IMR-90 (cell line): ENCODE measurements around the gene ETV3L. TPM values are rescaled to one million over a fixed set of nuclear protein-coding genes. Genes with fewer than 3 reads are reported as not detected.

Experiments used
- ATAC-seq: fragments of 200-7000 bp; cut with Tn5 transposase; 2 replicates; pipeline ENCODE4 v1.9.1; 2020; ENCODE audit warnings: low read depth, mild to moderate bottlenecking, moderate library complexity
- BruUV-seq: library from RNA; stranded (reverse); fragments of 400-500 nt; replicated peaks from 2 replicates; lab custom pipeline; 2021; lab: Mats Ljungman, UMichigan
- CTCF ChIA-PET: fragments of 300-600 bp; formaldehyde crosslinking; extraction: SDS; loops from one replicate; lab custom pipeline; 2021; ENCODE audit warnings: antibody characterized with exemption; lab: Yijun Ruan, JAX
- POLR2A ChIA-PET: fragments of 300-600 bp; sonication (Branson Sonifier 250); formaldehyde crosslinking; loops from one replicate; lab custom pipeline; 2022; ENCODE audit warnings: antibody characterized with exemption; ENCODE audit not compliant: unreplicated experiment; lab: Charles Lee
- DNase-seq: peaks from one replicate; pipeline ENCODE4 v3.0.0; 2013
- H2AFZ ChIP-seq: replicated peaks from 2 replicates; pipeline ENCODE3; 2013; ENCODE audit warnings: low read length, mild to moderate bottlenecking; ENCODE audit not compliant: poor library complexity
- H2AK5ac ChIP-seq: 2 replicates; pipeline ENCODE4 v1.6.1; 2013; ENCODE audit warnings: low read depth, low read length, inconsistent platforms
- H2AK9ac ChIP-seq: replicated peaks from 2 replicates; pipeline ENCODE3; 2013; ENCODE audit warnings: mild to moderate bottlenecking, low read depth, low read length, moderate library complexity; ENCODE audit not compliant: poor library complexity
- H2BK120ac ChIP-seq: 2 replicates; pipeline ENCODE4 v1.6.1; 2013; ENCODE audit warnings: low read depth, low read length, inconsistent platforms
- H2BK15ac ChIP-seq: 3 replicates; pipeline ENCODE4 v1.6.1; 2013; ENCODE audit warnings: low read depth, low read length, inconsistent platforms
- H2BK20ac ChIP-seq: 2 replicates; pipeline ENCODE4 v1.6.1; 2013; ENCODE audit warnings: low read depth, mild to moderate bottlenecking, inconsistent platforms, low read length, moderate library complexity
- H2BK5ac ChIP-seq: 2 replicates; pipeline ENCODE4 v1.6.1; 2013; ENCODE audit warnings: mild to moderate bottlenecking, low read depth, low read length, inconsistent platforms; ENCODE audit not compliant: poor library complexity, severe bottlenecking
- H3K14ac ChIP-seq: replicated peaks from 2 replicates; pipeline ENCODE4 v1.6.1; 2013; ENCODE audit warnings: low read depth, low read length, inconsistent platforms
- H3K18ac ChIP-seq: 2 replicates; pipeline ENCODE4 v1.6.1; 2013; ENCODE audit warnings: low read depth, low read length, control low read depth
- H3K23ac ChIP-seq: 2 replicates; pipeline ENCODE4 v1.6.1; 2013; ENCODE audit warnings: low read depth, low read length, inconsistent platforms
- H3K27ac ChIP-seq: 2 replicates; pipeline ENCODE4 v1.5.1; 2013; ENCODE audit warnings: mild to moderate bottlenecking, control low read depth, low read length; ENCODE audit not compliant: insufficient read depth
- H3K27me3 ChIP-seq: 2 replicates; pipeline ENCODE4 v1.6.1; 2013; ENCODE audit warnings: low read length; ENCODE audit not compliant: control insufficient read depth, insufficient read depth
- H3K36me3 ChIP-seq: 2 replicates; pipeline ENCODE4 v1.6.1; 2013; ENCODE audit warnings: low read length, mixed read lengths; ENCODE audit not compliant: control insufficient read depth, insufficient read depth
- H3K4ac ChIP-seq: 2 replicates; pipeline ENCODE4 v1.6.1; 2013; ENCODE audit warnings: low read depth, low read length, inconsistent platforms
- H3K4me1 ChIP-seq: 2 replicates; pipeline ENCODE4 v1.6.1; 2013; ENCODE audit warnings: low read length, mixed read lengths; ENCODE audit not compliant: control insufficient read depth, insufficient read depth
- H3K4me2 ChIP-seq: 2 replicates; pipeline ENCODE4 v1.6.1; 2013; ENCODE audit warnings: low read depth, mild to moderate bottlenecking, control low read depth, low read length, moderate library complexity
- H3K4me3 ChIP-seq: 2 replicates; pipeline ENCODE4 v1.5.1; 2013; ENCODE audit warnings: low read depth, mild to moderate bottlenecking, control low read depth, low read length, moderate library complexity; ENCODE audit not compliant: insufficient read depth
- H3K56ac ChIP-seq: 2 replicates; pipeline ENCODE4 v1.6.1; 2013; ENCODE audit warnings: low read length, inconsistent platforms; ENCODE audit not compliant: insufficient read depth; ENCODE audit errors: extremely low read depth
- H3K79me1 ChIP-seq, 2 experiments: 2 replicates each; pipeline ENCODE4 v1.6.1; 2013; ENCODE audit warnings: low read length in 2 of 2, inconsistent platforms in 1 of 2, low read depth in 1 of 2
- H3K9ac ChIP-seq: 2 replicates; pipeline ENCODE4 v1.6.1; 2013; ENCODE audit warnings: low read depth, low read length, control low read depth
- H3K9me1 ChIP-seq: 2 replicates; pipeline ENCODE4 v1.6.1; 2013; ENCODE audit warnings: low read length, inconsistent platforms; ENCODE audit not compliant: insufficient read depth
- H3K9me3 ChIP-seq: 2 replicates; pipeline ENCODE4 v1.6.1; 2013; ENCODE audit warnings: low read length; ENCODE audit not compliant: control insufficient read depth, insufficient read depth
- H4K20me1 ChIP-seq: 2 replicates; pipeline ENCODE4 v1.6.1; 2013; ENCODE audit warnings: low read length, inconsistent platforms; ENCODE audit not compliant: insufficient read depth
- H4K5ac ChIP-seq: 2 replicates; pipeline ENCODE4 v1.6.1; 2013; ENCODE audit warnings: mild to moderate bottlenecking, low read depth, low read length, control low read depth
- H4K8ac ChIP-seq, 2 experiments: 2 replicates each; pipeline ENCODE4 v1.6.1; 2013; ENCODE audit warnings: low read depth in 2 of 2, low read length in 2 of 2, control low read depth in 1 of 2, inconsistent platforms in 1 of 2
- H4K91ac ChIP-seq: 2 replicates; pipeline ENCODE4 v1.6.1; 2013; ENCODE audit warnings: low read depth, low read length, inconsistent platforms; ENCODE audit not compliant: insufficient read depth
- BHLHE40 ChIP-seq: fragments of 150-350 bp; IDR thresholded peaks from 2 replicates; pipeline ENCODE4 v1.6.1; 2016; ENCODE audit warnings: mild to moderate bottlenecking, low read depth, low read length
- CEBPB ChIP-seq: IDR thresholded peaks from 2 replicates; pipeline ENCODE4 v1.6.1; 2012; ENCODE audit warnings: low read depth, low read length, improper control_type of control experiment
- CHD1 ChIP-seq: IDR thresholded peaks from 2 replicates; pipeline ENCODE4 v1.6.1; 2012; ENCODE audit warnings: low read depth, low read length, improper control_type of control experiment
- MAFK ChIP-seq: IDR thresholded peaks from 2 replicates; pipeline ENCODE4 v1.6.1; 2012; ENCODE audit warnings: low read depth, low read length, improper control_type of control experiment
- MAZ ChIP-seq: IDR thresholded peaks from 2 replicates; pipeline ENCODE4 v1.6.1; 2012; ENCODE audit warnings: low read depth, mild to moderate bottlenecking, low read length, improper control_type of control experiment, moderate library complexity, borderline replicate concordance
- MXI1 ChIP-seq: IDR thresholded peaks from 2 replicates; pipeline ENCODE4 v1.6.1; 2012; ENCODE audit warnings: low read depth, mild to moderate bottlenecking, low read length, moderate library complexity, borderline replicate concordance
- NFE2L2 ChIP-seq: fragments of 150-350 bp; IDR thresholded peaks from 2 replicates; pipeline ENCODE4 v1.6.1; 2016; ENCODE audit warnings: low read depth, mild to moderate bottlenecking, low read length
- POLR2A ChIP-seq: IDR thresholded peaks from 2 replicates; pipeline ENCODE4 v1.6.1; 2012; ENCODE audit warnings: mild to moderate bottlenecking, low read depth, low read length
- RFX5 ChIP-seq: IDR thresholded peaks from 2 replicates; pipeline ENCODE4 v1.8.0; 2012; ENCODE audit warnings: low read depth, mild to moderate bottlenecking, low read length, moderate library complexity
- SMC3 ChIP-seq: fragments of 150-350 bp; IDR thresholded peaks from 2 replicates; pipeline ENCODE4 v1.6.1; 2016; ENCODE audit warnings: low read depth, mild to moderate bottlenecking, antibody characterized with exemption, low read length, moderate library complexity
- USF2 ChIP-seq: fragments of 150-350 bp; IDR thresholded peaks from 2 replicates; pipeline ENCODE4 v1.6.1; 2017; ENCODE audit warnings: mild to moderate bottlenecking, antibody characterized with exemption, low read length, low read depth
- whole genome bisulfite sequencing, 2 experiments: methylation state at CpG; one replicate each; pipeline versions ENCODE4 v1.1.5 to v1.1.7; 2013; ENCODE audit warnings: missing lambda C conversion rate in 2 of 2; ENCODE audit not compliant: insufficient read length in 1 of 2; ENCODE audit errors: extremely low coverage in 2 of 2; 5-methylcytosine and 5-hydroxymethylcytosine counted together
- dilution Hi-C: fragments of 300-500 bp; cut with HindIII; formaldehyde crosslinking; loops from one replicate; pipeline ENCODE4 v1.14.3; 2018; ENCODE audit warnings: low sequenced_read_pairs; ENCODE audit not compliant: unreplicated experiment
- in situ Hi-C: fragments of 300-500 bp; cut with MboI; formaldehyde crosslinking; loops from 3 replicates; pipeline ENCODE4 v1.14.3; 2019; ENCODE audit warnings: low sequenced_read_pairs, inconsistent platforms, mixed read lengths
- intact Hi-C: fragments of 100-400 bp; cut with micrococcal nuclease; formaldehyde crosslinking; loops from 2 replicates; pipeline ENCODE4 v1.10.0; 2022
- polyA plus RNA-seq, 3 experiments: library from polyadenylated mRNA; depleted of rRNA; stranded (reverse); fragments of >200 nt; gene quantifications; 2 replicates each; pipeline ENCODE4 v1.2.3, GENCODE V29; 2012; ENCODE audit warnings: low replicate concordance in 1 of 3
- total RNA-seq: library from RNA; depleted of rRNA; stranded (reverse); fragments of >200 nt; gene quantifications from 2 replicates; pipeline ENCODE4 v1.2.3, GENCODE V29; 2012
- TF ChIP-seq, protein P1 (sequence below): fragments of 150-350 bp; IDR thresholded peaks from 2 replicates; pipeline ENCODE4 v1.6.1; 2016; ENCODE audit warnings: low read depth, mild to moderate bottlenecking, low read length, moderate library complexity, borderline replicate concordance

Gene ETV3L
- total and polyA plus RNA-seq, 2 of the 4 experiments (the other 2 are of a cell fraction): not detected

GRCh38 chr1:157119448-157119847 is 19.8 kb upstream of the ETV3L start:
- Histone ChIP-seq H3K4me1 (no peaks in the 10 kb centered on the region), H3K9me1 (0 out of 2 replicates have a peak, but pooled peaks cover 6% of the 10 kb centered on the region), H2AK5ac (no peak overlapping the region), H3K9me3 (no peaks in the 10 kb centered on the region), H3K18ac (no peak overlapping the region), H2BK5ac (no peak overlapping the region), H4K20me1 (no peaks in the 10 kb centered on the region; the same call in 1 of the 2 replicates), H2BK15ac (no peak overlapping the region), H2AK9ac (peak overlapping the region; percentile 58), H3K23ac (no peak overlapping the region), H3K4ac (no peak overlapping the region), H3K27ac (no peak overlapping the region), H3K27me3 (peaks cover 6% of the 10 kb centered on the region; the same call in 1 of the 2 replicates), H3K56ac (no peak overlapping the region), H4K8ac (no peak overlapping the region), H4K91ac (no peak overlapping the region), H2BK120ac (no peak overlapping the region), H4K5ac (no peak overlapping the region), H3K14ac (no peak overlapping the region), H2BK20ac (no peak overlapping the region), H3K9ac (no peak overlapping the region), H3K4me3 (no peak overlapping the region), H3K36me3 (peaks cover 11% of the 10 kb centered on the region), H3K79me1 (peaks cover 11 to 19% of the 10 kb centered on the region in 2 experiments), H3K4me2 (no peak overlapping the region), H2AFZ (no peak overlapping the region)
- BruUV-seq: no TSS peak
- dilution Hi-C loops (no loop called here), in situ Hi-C loops (no loop called here), intact Hi-C loops (no loop called here)
- ATAC-seq (no peak), DNase-seq (no peak)
- TF ChIP-seq MAZ (no peak), NFE2L2 (no peak), MXI1 (no peak), CHD1 (no peak), CEBPB (no peak), USF2 (no peak), BHLHE40 (no peak), SMC3 (no peak), RFX5 (no peak), POLR2A (no peak), MAFK (no peak)
- TF ChIP-seq, protein P1, sequence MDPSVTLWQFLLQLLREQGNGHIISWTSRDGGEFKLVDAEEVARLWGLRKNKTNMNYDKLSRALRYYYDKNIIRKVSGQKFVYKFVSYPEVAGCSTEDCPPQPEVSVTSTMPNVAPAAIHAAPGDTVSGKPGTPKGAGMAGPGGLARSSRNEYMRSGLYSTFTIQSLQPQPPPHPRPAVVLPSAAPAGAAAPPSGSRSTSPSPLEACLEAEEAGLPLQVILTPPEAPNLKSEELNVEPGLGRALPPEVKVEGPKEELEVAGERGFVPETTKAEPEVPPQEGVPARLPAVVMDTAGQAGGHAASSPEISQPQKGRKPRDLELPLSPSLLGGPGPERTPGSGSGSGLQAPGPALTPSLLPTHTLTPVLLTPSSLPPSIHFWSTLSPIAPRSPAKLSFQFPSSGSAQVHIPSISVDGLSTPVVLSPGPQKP: no peak
- 90% methylated on average over 1 of the region's 2 CpGs; no CpG with 5 or more reads in 1 of the 2 experiments for WGBS, 2 experiments
- ChIA-PET CTCF (no interaction called here), POLR2A (interaction anchor here (0.7 kb wide), 1 partner anchor 8 kb away, joined by 3 read pairs; no protein-coding TSS in a partner anchor)
